NT2/D1 (cell line): Measurements from ENCODE around the gene FRAS1.

Experiments used
- SUZ12 ChIP-seq: IDR thresholded peaks from 2 replicates; pipeline ENCODE4 v1.6.1; 2011; ENCODE audit not compliant: insufficient read length, insufficient read depth; ENCODE audit errors: extremely low read depth
- YY1 ChIP-seq: IDR thresholded peaks from 2 replicates; pipeline ENCODE4 v1.6.1; 2011; ENCODE audit not compliant: insufficient read length, insufficient read depth
- ZNF274 ChIP-seq: IDR thresholded peaks from 2 replicates; pipeline ENCODE4 v1.6.1; 2011; ENCODE audit warnings: mild to moderate bottlenecking, low read depth, low read length

DNA sequence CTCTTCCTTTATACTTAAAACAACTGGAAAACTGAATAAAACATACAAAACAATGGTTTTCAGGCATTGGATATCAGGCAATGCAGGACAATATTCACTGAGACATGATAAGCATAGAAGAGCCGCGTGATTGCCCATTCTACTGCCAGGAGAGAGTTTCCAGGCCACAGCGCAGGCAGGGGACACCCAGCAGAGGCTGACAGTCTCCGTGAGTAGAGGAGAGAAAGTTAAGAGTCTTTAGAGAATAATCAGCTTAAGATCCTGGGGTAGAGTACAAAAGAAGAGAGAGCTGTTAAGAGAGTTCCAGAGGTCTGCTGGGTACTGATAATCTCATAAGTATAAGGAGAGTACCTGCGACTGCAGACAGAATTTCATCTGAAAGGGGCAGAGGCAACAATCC lies 18.4 kb upstream of the FRAS1 start:
- TF ChIP-seq ZNF274 (no peak), YY1 (no peak), SUZ12 (no peak)
